NCI-H1436 treated with DMSO at 0.1 percent for 48 hours (cell line): ENCODE data around the gene ACTG1.
"Not testable (repeated sequence)": the region's sequence is repeated elsewhere in the genome, so short reads cannot be mapped to it uniquely, and the experiment has no call there.

Source experiments
- DNase-seq: peaks from one replicate; lab custom pipeline; 2025; lab: John Stamatoyannopoulos, UW

ACTG1 gene

GRCh38 chr17:81533339-81534141 lies 20.9 kb upstream of the ACTG1 start:
- DNase-seq = no peak

- DNase-seq = no peak
Measured at GRCh38 chr17:81532490-81533287, 20.1 kb upstream of the ACTG1 start.

GRCh38 chr17:81531998-81532404 lies 19.4 kb upstream of the ACTG1 start:
- DNase-seq = not testable (repeated sequence)

- DNase-seq = not testable (repeated sequence)
Measured at GRCh38 chr17:81531013-81531412, 18.4 kb upstream of the ACTG1 start.

- no peak for DNase-seq
Measured at GRCh38 chr17:81529437-81529803, 16.8 kb upstream of the ACTG1 start.

GRCh38 chr17:81528651-81529436 lies 16.2 kb upstream of the ACTG1 start:
- no peak for DNase-seq

- no peak for DNase-seq
Measured at GRCh38 chr17:81528384-81528650, 15.7 kb upstream of the ACTG1 start.

GRCh38 chr17:81527591-81528383 lies 15.2 kb upstream of the ACTG1 start, which contains the start of gene FSCN2:
FSCN2 (plus strand) TSS chr17:81528377; CDS start chr17:81528532, 155 bp downstream.
- no peak for DNase-seq

GRCh38 chr17:81526662-81527571 lies 14.3 kb upstream of the ACTG1 start:
- no peak for DNase-seq

GRCh38 chr17:81524865-81525159 lies 12.2 kb upstream of the ACTG1 start:
- DNase-seq = no peak

GRCh38 chr17:81524039-81524864 lies 11.7 kb upstream of the ACTG1 start:
- no peak for DNase-seq

GRCh38 chr17:81523402-81524038 lies 10.9 kb upstream of the ACTG1 start:
- DNase-seq = no peak

GRCh38 chr17:81522491-81523401 lies 10.1 kb upstream of the ACTG1 start:
- no peak for DNase-seq

GRCh38 chr17:81520021-81520901 lies 7.7 kb upstream of the ACTG1 start:
- DNase-seq = no peak

- no peak for DNase-seq
Measured at GRCh38 chr17:81519284-81520020, 6.9 kb upstream of the ACTG1 start.

GRCh38 chr17:81518785-81519283 lies 6.2 kb upstream of the ACTG1 start:
- DNase-seq = no peak
